Small intestine (tissue), 7 donors: ENCODE data around the gene SGIP1. TPM values are rescaled to one million over a fixed set of nuclear protein-coding genes. Genes with fewer than 3 reads are reported as not detected.

Experiments used
- DNase-seq, 2 donors: peaks; one replicate each; pipeline versions ENCODE4 v3.0.0 to v3.0.0-alpha.2; 2013
- FAIRE-seq: peaks from 2 replicates; lab custom pipeline; 2012; peaks lifted over from hg19 to GRCh38; lab: Jason Lieb, UNC
- H3K27ac ChIP-seq, 3 donors: one replicate each; pipeline ENCODE4 v1.5.1; 2013; ENCODE audit warnings: low read length in 2 of 3, mild to moderate bottlenecking in 2 of 3, control low read depth in 1 of 3, inconsistent platforms in 1 of 3, low read depth in 1 of 3, moderate library complexity in 1 of 3
- H3K27me3 ChIP-seq, 3 donors: one replicate each; pipeline ENCODE4 v1.6.1; 2013; ENCODE audit warnings: low read length in 3 of 3, inconsistent platforms in 1 of 3; ENCODE audit not compliant: control insufficient read depth in 3 of 3, insufficient read depth in 3 of 3
- H3K36me3 ChIP-seq, 3 donors: one replicate each; pipeline ENCODE4 v1.6.1; 2013; ENCODE audit warnings: low read length in 3 of 3, inconsistent platforms in 1 of 3, low read depth in 1 of 3, mild to moderate bottlenecking in 1 of 3, moderate library complexity in 1 of 3; ENCODE audit not compliant: control insufficient read depth in 3 of 3, insufficient read depth in 2 of 3
- H3K4me1 ChIP-seq, 3 donors: one replicate each; pipeline ENCODE4 v1.6.1; 2013; ENCODE audit warnings: low read length in 2 of 3, inconsistent platforms in 1 of 3, low read depth in 1 of 3, mild to moderate bottlenecking in 1 of 3, moderate library complexity in 1 of 3; ENCODE audit not compliant: control insufficient read depth in 3 of 3, insufficient read depth in 2 of 3
- H3K4me3 ChIP-seq, 3 donors: one replicate each; pipeline ENCODE4 v1.5.1; 2013; ENCODE audit warnings: low read length in 3 of 3, control low read depth in 1 of 3, inconsistent platforms in 1 of 3, low read depth in 1 of 3, mild to moderate bottlenecking in 1 of 3, moderate library complexity in 1 of 3
- H3K9me3 ChIP-seq, 2 donors: one replicate each; pipeline ENCODE4 v1.6.1; 2013; ENCODE audit warnings: low read depth in 1 of 2, low read length in 1 of 2; ENCODE audit not compliant: control insufficient read depth in 2 of 2, insufficient read depth in 1 of 2
- WGBS, 3 donors: extraction: QIAGEN DNeasy Blood & Tissue Kit; methylation state at CpG; one replicate each; pipeline ENCODE4 v1.1.7; 2013; 5-methylcytosine and 5-hydroxymethylcytosine counted together
- polyA plus RNA-seq, 4 donors: library from polyadenylated mRNA; stranded (reverse) in 3 of 4; unstranded in 1 of 4; fragments of 200-250 nt in 3 of 4; fragments of 120-200 nt in 1 of 4; gene quantifications; one replicate each; pipeline versions ENCODE4 v1.2.1 to v1.2.3, GENCODE V29; 2013
- donor health status: healthy with polysubstance abuse.
- donor health status: control.
- donor health status: control.
- donor health status: Bipolar disorder and iron deficiency.
- donor health status: healthy.

SGIP1 gene
- polyA plus RNA-seq, 4 donors, result 1.6 to 2.2 TPM; not detected in 2

GRCh38 chr1:66511118-66511517 is 22.8 kb upstream of the SGIP1 start:
- H3K27ac ChIP-seq, result no peak overlapping the region
- no peaks in the 10 kb centered on the region for H3K9me3 ChIP-seq
- H3K4me1 ChIP-seq, result no peaks in the 10 kb centered on the region
- no peaks in the 10 kb centered on the region for H3K36me3 ChIP-seq
- FAIRE-seq (no peak), DNase-seq (no peak)
- H3K4me3 ChIP-seq, result no peak overlapping the region
- 55 to 82% (median 78%) methylated on average over 1 of the region's 1 CpG for WGBS, 3 donors
- peaks cover 0 to 3% (median 0%) of the 10 kb centered on the region in 3 donors for H3K27me3 ChIP-seq

- H3K27ac ChIP-seq, result no peak overlapping the region
- whole genome bisulfite sequencing, 3 donors, result 76 to 84% (median 81%) methylated on average over 6 of the region's 6 CpGs
- DNase-seq (no peak), FAIRE-seq (no peak)
- H3K36me3 ChIP-seq, result no peaks in the 10 kb centered on the region
- H3K4me1 ChIP-seq, result no peaks in the 10 kb centered on the region
- H3K9me3 ChIP-seq, result no peaks in the 10 kb centered on the region
- H3K27me3 ChIP-seq, result no peaks in the 10 kb centered on the region
- H3K4me3 ChIP-seq, result no peak overlapping the region
These were observed 16.0 kb upstream of the SGIP1 start for GRCh38 chr1:66517959-66518358.

- H3K9me3 ChIP-seq, result no peaks in the 10 kb centered on the region
- no peaks in the 10 kb centered on the region for H3K4me1 ChIP-seq
- no peak overlapping the region for H3K4me3 ChIP-seq
- no peak overlapping the region for H3K27ac ChIP-seq
- FAIRE-seq (no peak), DNase-seq (no peak)
- H3K36me3 ChIP-seq, result no peaks in the 10 kb centered on the region
- no peaks in the 10 kb centered on the region for H3K27me3 ChIP-seq
- 79 to 90% (median 90%) methylated on average over 2 of the region's 2 CpGs for WGBS, 3 donors
These were observed 15.3 kb upstream of the SGIP1 start for GRCh38 chr1:66518654-66519053.

- H3K27me3 ChIP-seq, result no peaks in the 10 kb centered on the region
- no peak overlapping the region for H3K27ac ChIP-seq
- FAIRE-seq, result no peak
- H3K9me3 ChIP-seq, result no peaks in the 10 kb centered on the region
- H3K4me1 ChIP-seq, result no peaks in the 10 kb centered on the region
- H3K36me3 ChIP-seq, result no peaks in the 10 kb centered on the region
- DNase-seq, result no peak
- 16 to 57% (median 41%) methylated on average over 3 of the region's 3 CpGs for WGBS, 3 donors
- H3K4me3 ChIP-seq, result no peak overlapping the region
These were observed 14.0 kb upstream of the SGIP1 start for GRCh38 chr1:66519992-66520391.

- Histone ChIP-seq H3K27me3 (no peaks in the 10 kb centered on the region), H3K4me3 (no peak overlapping the region), H3K27ac (no peak overlapping the region), H3K36me3 (no peaks in the 10 kb centered on the region), H3K9me3 (no peaks in the 10 kb centered on the region), H3K4me1 (no peaks in the 10 kb centered on the region)
- 78 to 86% (median 83%) methylated on average over 6 of the region's 6 CpGs for WGBS, 3 donors
- DNase-seq (no peak), FAIRE-seq (no peak)
These were observed 13.3 kb upstream of the SGIP1 start for GRCh38 chr1:66520655-66521054.

GRCh38 chr1:66521721-66522365 is 12.1 kb upstream of the SGIP1 start:
- H3K36me3 ChIP-seq, result no peaks in the 10 kb centered on the region
- WGBS, 3 donors, result 90 to 92% (median 91%) methylated on average over 3 of the region's 3 CpGs
- FAIRE-seq, result no peak

GRCh38 chr1:66523562-66523961 is 10.4 kb upstream of the SGIP1 start:
- no peaks in the 10 kb centered on the region for H3K36me3 ChIP-seq
- no peak overlapping the region for H3K4me3 ChIP-seq
- no peak for FAIRE-seq
- no peak for DNase-seq
- no peaks in the 10 kb centered on the region for H3K4me1 ChIP-seq
- H3K27me3 ChIP-seq, result no peaks in the 10 kb centered on the region
- H3K27ac ChIP-seq, result no peak overlapping the region
- no peaks in the 10 kb centered on the region for H3K9me3 ChIP-seq

More at GRCh38 chr1:66521721-66522365, 12.1 kb upstream of the SGIP1 start:
- Histone ChIP-seq H3K4me1 (no peaks in the 10 kb centered on the region), H3K9me3 (no peaks in the 10 kb centered on the region), H3K4me3 (no peak overlapping the region), H3K27ac (no peak overlapping the region), H3K27me3 (no peaks in the 10 kb centered on the region)
- no peak for DNase-seq

- FAIRE-seq, result no peak
- 46 to 84% (median 59%) methylated on average over 1 of the region's 1 CpG for WGBS, 3 donors
These were observed 8.9 kb upstream of the SGIP1 start for GRCh38 chr1:66525086-66525485.

GRCh38 chr1:66526036-66526435 is 7.9 kb upstream of the SGIP1 start:
- WGBS, 3 donors, result 7 to 37% (median 26%) methylated on average over 1 of the region's 1 CpG
- Histone ChIP-seq H3K4me1 (no peaks in the 10 kb centered on the region), H3K9me3 (no peaks in the 10 kb centered on the region), H3K27ac (no peak overlapping the region), H3K4me3 (no peak overlapping the region), H3K27me3 (no peaks in the 10 kb centered on the region), H3K36me3 (no peaks in the 10 kb centered on the region)
- no peak for DNase-seq
- no peak for FAIRE-seq

More at GRCh38 chr1:66525086-66525485, 8.9 kb upstream of the SGIP1 start:
- Histone ChIP-seq H3K27ac (no peak overlapping the region), H3K4me1 (no peaks in the 10 kb centered on the region), H3K27me3 (no peaks in the 10 kb centered on the region), H3K9me3 (no peaks in the 10 kb centered on the region), H3K36me3 (no peaks in the 10 kb centered on the region), H3K4me3 (no peak overlapping the region)
- DNase-seq, result no peak
